H9 (cell line): ENCODE measurements around the gene CMSS1. TPM values are rescaled to one million over a fixed set of nuclear protein-coding genes. Genes with fewer than 3 reads are reported as not detected.

Experiments used
- DNase-seq: peaks from one replicate; pipeline ENCODE4 v3.0.0-alpha.2; 2017
- H2AFZ ChIP-seq: one replicate; pipeline ENCODE4 v1.6.1; 2013; ENCODE audit warnings: mild to moderate bottlenecking, low read length, control low read depth, moderate library complexity
- H2AK5ac ChIP-seq: 2 replicates; pipeline ENCODE4 v1.6.1; 2013; ENCODE audit warnings: low read length, control low read depth, mixed read lengths; ENCODE audit not compliant: insufficient read length
- H2BK120ac ChIP-seq: one replicate; pipeline ENCODE4 v1.6.1; 2013; ENCODE audit warnings: low read depth, mild to moderate bottlenecking, low read length, control low read depth, inconsistent platforms; ENCODE audit not compliant: poor library complexity, severe bottlenecking
- H2BK12ac ChIP-seq: 2 replicates; pipeline ENCODE4 v1.6.1; 2013; ENCODE audit warnings: low read length, control low read depth, mixed read lengths, low read depth; ENCODE audit not compliant: insufficient read length
- H2BK15ac ChIP-seq: 2 replicates; pipeline ENCODE4 v1.6.1; 2013; ENCODE audit warnings: low read depth, low read length, control low read depth
- H2BK20ac ChIP-seq: one replicate; pipeline ENCODE4 v1.6.1; 2013; ENCODE audit warnings: low read depth, mild to moderate bottlenecking, low read length, control low read depth, inconsistent platforms; ENCODE audit not compliant: poor library complexity, severe bottlenecking
- H2BK5ac ChIP-seq: 2 replicates; pipeline ENCODE4 v1.6.1; 2013; ENCODE audit warnings: low read length, control low read depth, mixed read lengths; ENCODE audit not compliant: insufficient read length
- H3K14ac ChIP-seq: 2 replicates; pipeline ENCODE4 v1.6.1; 2013; ENCODE audit warnings: low read length, control low read depth; ENCODE audit not compliant: insufficient read depth
- H3K18ac ChIP-seq: 2 replicates; pipeline ENCODE4 v1.6.1; 2013; ENCODE audit warnings: low read depth, mild to moderate bottlenecking, mixed read lengths, low read length, control low read depth; ENCODE audit not compliant: insufficient read length
- H3K23ac ChIP-seq: 2 replicates; pipeline ENCODE4 v1.6.1; 2013; ENCODE audit warnings: low read length, control low read depth, mixed read lengths, low read depth; ENCODE audit not compliant: insufficient read length
- H3K23me2 ChIP-seq: 2 replicates; pipeline ENCODE4 v1.6.1; 2013; ENCODE audit warnings: low read depth, mild to moderate bottlenecking, mixed read lengths, low read length, control low read depth; ENCODE audit not compliant: insufficient read length, poor library complexity, severe bottlenecking
- H3K27ac ChIP-seq: 2 replicates; pipeline ENCODE4 v1.5.1; 2013; ENCODE audit warnings: low read length, control low read depth, mixed read lengths, low read depth; ENCODE audit not compliant: insufficient read length
- H3K27me3 ChIP-seq: 2 replicates; pipeline ENCODE4 v1.6.1; 2013; ENCODE audit warnings: low read length, control low read depth, inconsistent platforms; ENCODE audit not compliant: insufficient read depth
- H3K4ac ChIP-seq: 2 replicates; pipeline ENCODE4 v1.6.1; 2013; ENCODE audit warnings: low read depth, mild to moderate bottlenecking, control low read depth, inconsistent platforms, low read length, moderate library complexity
- H3K4me1 ChIP-seq: 2 replicates; pipeline ENCODE4 v1.6.1; 2013; ENCODE audit warnings: low read length, control low read depth, inconsistent platforms; ENCODE audit not compliant: insufficient read depth
- H3K4me2 ChIP-seq: 2 replicates; pipeline ENCODE4 v1.6.1; 2013; ENCODE audit warnings: low read length, control low read depth, mixed read lengths; ENCODE audit not compliant: insufficient read length, insufficient read depth
- H3K56ac ChIP-seq: 2 replicates; pipeline ENCODE4 v1.6.1; 2013; ENCODE audit warnings: low read depth, mild to moderate bottlenecking, mixed read lengths, low read length, control low read depth; ENCODE audit not compliant: insufficient read length
- H3K79me1 ChIP-seq: 2 replicates; pipeline ENCODE4 v1.6.1; 2013; ENCODE audit warnings: low read depth, mild to moderate bottlenecking, moderate library complexity, low read length, control low read depth, inconsistent platforms; ENCODE audit not compliant: insufficient read depth, poor library complexity, severe bottlenecking
- H3K79me2 ChIP-seq: 2 replicates; pipeline ENCODE4 v1.6.1; 2013; ENCODE audit warnings: low read length, control low read depth, inconsistent platforms; ENCODE audit not compliant: insufficient read depth
- H3K9ac ChIP-seq: 2 replicates; pipeline ENCODE4 v1.6.1; 2013; ENCODE audit warnings: low read length, control low read depth, mixed read lengths; ENCODE audit not compliant: insufficient read length; ENCODE audit errors: extremely low read depth
- H3K9me3 ChIP-seq: one replicate; pipeline ENCODE4 v1.6.1; 2013; ENCODE audit warnings: low read depth, low read length, inconsistent platforms; ENCODE audit not compliant: control insufficient read depth
- H3T11ph ChIP-seq: one replicate; pipeline ENCODE4 v1.6.1; 2013; ENCODE audit warnings: mild to moderate bottlenecking, low read length, control low read depth, inconsistent platforms
- H4K20me1 ChIP-seq: one replicate; pipeline ENCODE4 v1.6.1; 2013; ENCODE audit not compliant: control insufficient read depth, insufficient read length, insufficient read depth
- H4K5ac ChIP-seq: 2 replicates; pipeline ENCODE4 v1.6.1; 2013; ENCODE audit warnings: low read depth, mild to moderate bottlenecking, mixed read lengths, low read length, control low read depth; ENCODE audit not compliant: insufficient read length
- H4K8ac ChIP-seq: replicated peaks from 2 replicates; pipeline ENCODE4 v1.6.1; 2013; ENCODE audit warnings: low read length, control low read depth, mixed read lengths, low read depth; ENCODE audit not compliant: insufficient read length
- H4K91ac ChIP-seq: 2 replicates; pipeline ENCODE4 v1.6.1; 2013; ENCODE audit warnings: low read depth, mild to moderate bottlenecking, moderate library complexity, mixed read lengths, low read length, control low read depth; ENCODE audit not compliant: insufficient read length
- H3K27ac Mint-ChIP-seq, 3 experiments: 2 replicates in 2 of 3; 3 replicates in 1 of 3; pipeline ENCODE4 v1.8.0; 2020 to 2021; ENCODE audit warnings: mixed read lengths in 3 of 3, mild to moderate bottlenecking in 1 of 3, moderate library complexity in 1 of 3
- H3K27me3 Mint-ChIP-seq: 2 replicates; pipeline ENCODE4 v1.8.0; 2021; ENCODE audit warnings: low read depth, mild to moderate bottlenecking, moderate library complexity, mixed read lengths
- H3K36me3 Mint-ChIP-seq, 3 experiments: 2 replicates in 2 of 3; 3 replicates in 1 of 3; pipeline ENCODE4 v1.8.0; 2020 to 2021; ENCODE audit warnings: low read depth in 3 of 3, mixed read lengths in 3 of 3; ENCODE audit not compliant: insufficient read depth in 1 of 3
- H3K4me1 Mint-ChIP-seq, 2 experiments: 2 replicates each; pipeline ENCODE4 v1.8.0; 2020; ENCODE audit warnings: mixed read lengths in 2 of 2
- H3K4me3 Mint-ChIP-seq, 2 experiments: 2 replicates in 1 of 2; 3 replicates in 1 of 2; pipeline ENCODE4 v1.8.0; 2020 to 2021; ENCODE audit warnings: mild to moderate bottlenecking in 2 of 2, mixed read lengths in 2 of 2, moderate library complexity in 1 of 2
- H3K9me3 Mint-ChIP-seq, 2 experiments: 2 replicates in 1 of 2; 3 replicates in 1 of 2; pipeline ENCODE4 v1.8.0; 2020; ENCODE audit warnings: mild to moderate bottlenecking in 2 of 2, mixed read lengths in 2 of 2, moderate library complexity in 1 of 2
- WGBS: extraction: QIAGEN DNeasy Blood & Tissue Kit; methylation state at CpG from one replicate; pipeline ENCODE4 v1.1.7; 2013; ENCODE audit warnings: missing lambda C conversion rate, low lambda C conversion rate, mixed read lengths; ENCODE audit not compliant: insufficient read length; ENCODE audit errors: extremely low coverage; 5-methylcytosine and 5-hydroxymethylcytosine counted together
- total RNA-seq: library from RNA; stranded (reverse); gene quantifications from 2 replicates; pipeline ENCODE4 v1.2.1, GENCODE V29; 2021
- TF ChIP-seq, protein P1 (sequence below): fragments of 200-600 bp; sonication (generic); conservative IDR thresholded peaks from 3 replicates; pipeline ENCODE4 v1.8.0; 2021; ENCODE audit warnings: antibody characterized with exemption, mild to moderate bottlenecking

The CMSS1 gene
- total RNA-seq, 1 experiment from 2014 or later, result 61.8 TPM

DNA sequence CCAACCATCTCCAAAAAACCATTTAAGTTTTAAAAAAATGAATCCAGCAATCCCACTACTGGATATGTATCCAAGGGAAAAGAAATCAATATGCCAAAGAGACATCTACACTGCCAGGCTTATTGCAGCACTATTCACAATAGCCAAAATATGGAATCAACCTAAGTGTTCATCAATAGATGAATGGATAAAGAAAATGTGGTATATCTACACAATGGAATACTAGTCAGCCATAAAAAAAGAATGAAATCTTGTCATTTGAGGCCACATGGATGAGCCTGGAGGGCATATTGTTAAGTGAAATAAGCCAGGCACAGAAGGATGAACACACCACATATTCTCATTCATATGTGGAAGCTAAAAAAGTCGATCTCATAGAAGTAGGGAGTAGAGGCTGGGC lies 160.6 kb downstream of the CMSS1 start:
- Mint-ChIP-seq H3K9me3 (no peaks in the 10 kb centered on the region; a peak in 2 of 5 replicates), H3K4me3 (no peak overlapping the region), H3K27me3 (no peaks in the 10 kb centered on the region), H3K27ac (no peak overlapping the region), H3K36me3 (peaks cover 0 to 2% (median 0%) of the 10 kb centered on the region in 3 experiments; a peak in 2 of 7 replicates), H3K4me1 (no peaks in the 10 kb centered on the region)
- Histone ChIP-seq H2AFZ (no peak overlapping the region), H3K23me2 (no peaks in the 10 kb centered on the region), H3K27ac (no peak overlapping the region), H2BK15ac (no peak overlapping the region), H2BK5ac (no peak overlapping the region), H4K20me1 (no peaks in the 10 kb centered on the region), H3K4ac (no peak overlapping the region), H3K4me1 (no peaks in the 10 kb centered on the region), H4K5ac (no peak overlapping the region), H4K91ac (no peak overlapping the region), H3K14ac (no peak overlapping the region), H3K23ac (no peak overlapping the region), H3K56ac (no peak overlapping the region), H3K27me3 (no peaks in the 10 kb centered on the region), H3K18ac (no peak overlapping the region), H3K79me1 (no peaks in the 10 kb centered on the region), H4K8ac (no peak overlapping the region), H3T11ph (no peak overlapping the region), H3K79me2 (no peaks in the 10 kb centered on the region), H2BK12ac (no peak overlapping the region), H2AK5ac (no peak overlapping the region), H3K9me3 (no peaks in the 10 kb centered on the region), H2BK20ac (no peak overlapping the region), H3K4me2 (no peak overlapping the region), H3K9ac (no peak overlapping the region), H2BK120ac (no peak overlapping the region)
- TF ChIP-seq, protein P1, sequence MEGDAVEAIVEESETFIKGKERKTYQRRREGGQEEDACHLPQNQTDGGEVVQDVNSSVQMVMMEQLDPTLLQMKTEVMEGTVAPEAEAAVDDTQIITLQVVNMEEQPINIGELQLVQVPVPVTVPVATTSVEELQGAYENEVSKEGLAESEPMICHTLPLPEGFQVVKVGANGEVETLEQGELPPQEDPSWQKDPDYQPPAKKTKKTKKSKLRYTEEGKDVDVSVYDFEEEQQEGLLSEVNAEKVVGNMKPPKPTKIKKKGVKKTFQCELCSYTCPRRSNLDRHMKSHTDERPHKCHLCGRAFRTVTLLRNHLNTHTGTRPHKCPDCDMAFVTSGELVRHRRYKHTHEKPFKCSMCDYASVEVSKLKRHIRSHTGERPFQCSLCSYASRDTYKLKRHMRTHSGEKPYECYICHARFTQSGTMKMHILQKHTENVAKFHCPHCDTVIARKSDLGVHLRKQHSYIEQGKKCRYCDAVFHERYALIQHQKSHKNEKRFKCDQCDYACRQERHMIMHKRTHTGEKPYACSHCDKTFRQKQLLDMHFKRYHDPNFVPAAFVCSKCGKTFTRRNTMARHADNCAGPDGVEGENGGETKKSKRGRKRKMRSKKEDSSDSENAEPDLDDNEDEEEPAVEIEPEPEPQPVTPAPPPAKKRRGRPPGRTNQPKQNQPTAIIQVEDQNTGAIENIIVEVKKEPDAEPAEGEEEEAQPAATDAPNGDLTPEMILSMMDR, result no peak
- no CpG with 5 or more reads among the region's 1 CpG for WGBS
- DNase-seq, result no peak
